Fibroblast of skin of left biceps (primary cell): ENCODE results near the gene TBCD.
"Not testable (repeated sequence)": the region's sequence is repeated elsewhere in the genome, so short reads cannot be mapped to it uniquely, and the experiment has no call there.

Experiments used
- DNase-seq, 2 experiments: peaks; one replicate each; pipeline ENCODE4 v3.0.0-alpha.2; 2013; ENCODE audit warnings: low read depth in 2 of 2

TBCD gene

GRCh38 chr17:82939621-82940135 lies 187.8 kb downstream of the TBCD start:
- DNase-seq: no peak

- DNase-seq: no peak
Measured at GRCh38 chr17:82940226-82941020, 188.6 kb downstream of the TBCD start.

- no peak for DNase-seq
Measured at GRCh38 chr17:82941021-82942001, 189.4 kb downstream of the TBCD start.

- DNase-seq: no peak
Measured at GRCh38 chr17:82942166-82943130, 190.6 kb downstream of the TBCD start.

- DNase-seq: no peak
Measured at GRCh38 chr17:82943339-82943738, 191.5 kb downstream of the TBCD start.

- no peak for DNase-seq
Measured at GRCh38 chr17:82943751-82944150, 191.9 kb downstream of the TBCD start.

- DNase-seq: no peak
Measured at GRCh38 chr17:82944990-82945389, 193.1 kb downstream of the TBCD start.

GRCh38 chr17:82946081-82946480 lies 194.2 kb downstream of the TBCD start:
- no peak for DNase-seq

GRCh38 chr17:82947051-82947991 lies 195.5 kb downstream of the TBCD start:
- no peak for DNase-seq

GRCh38 chr17:82948081-82948511 lies 196.2 kb downstream of the TBCD start:
- no peak for DNase-seq

- no peak for DNase-seq
Measured at GRCh38 chr17:82948957-82949356, 197.1 kb downstream of the TBCD start.

GRCh38 chr17:82949361-82949760 lies 197.5 kb downstream of the TBCD start:
- DNase-seq: no peak

GRCh38 chr17:82949984-82950383 lies 198.1 kb downstream of the TBCD start:
- no peak for DNase-seq

GRCh38 chr17:82950525-82951102 lies 198.7 kb downstream of the TBCD start:
- DNase-seq: no peak

GRCh38 chr17:82952019-82952418 lies 200.2 kb downstream of the TBCD start:
- DNase-seq: no peak

- not testable (repeated sequence) for DNase-seq
Measured at GRCh38 chr17:82955106-82955505, 203.2 kb downstream of the TBCD start.

GRCh38 chr17:82955627-82956026 lies 203.8 kb downstream of the TBCD start:
- not testable (repeated sequence) for DNase-seq

- no peak for DNase-seq
Measured at GRCh38 chr17:82956146-82956725, 204.4 kb downstream of the TBCD start.
